Measurements from ENCODE around the gene ST8SIA6.
A peak's percentile ranks its signal among the peaks of the same experiment; 100 is the strongest.

The ST8SIA6 gene

GRCh38 chr10:17429490-17429889 lies 24.9 kb downstream of the ST8SIA6 start:
- H3K4me3 ChIP-seq (ENCODE audit: low read length): no peak overlapping the region
- DNase-seq (ENCODE audit: low read depth, low spot score): no peak

GRCh38 chr10:17428351-17429097 lies 25.9 kb downstream of the ST8SIA6 start:
- H3K4me3 ChIP-seq (ENCODE audit: low read length): peak overlapping the region; percentile 50
- peak; percentile 85 for DNase-seq (ENCODE audit: low read depth, low spot score)

- DNase-seq (ENCODE audit: low read depth, low spot score): no peak
Measured at GRCh38 chr10:17427666-17428350, 26.6 kb downstream of the ST8SIA6 start.

GRCh38 chr10:17427201-17427600 lies 27.2 kb downstream of the ST8SIA6 start:
- DNase-seq (ENCODE audit: low read depth, low spot score): no peak
- H3K4me3 ChIP-seq (ENCODE audit: low read length): no peak overlapping the region

More at GRCh38 chr10:17427666-17428350, 26.6 kb downstream of the ST8SIA6 start:
- no peak overlapping the region for H3K4me3 ChIP-seq (ENCODE audit: low read length)

GRCh38 chr10:17426263-17426750 lies 28.1 kb downstream of the ST8SIA6 start:
- H3K4me3 ChIP-seq (ENCODE audit: low read length): no peak overlapping the region
- no peak for DNase-seq (ENCODE audit: low read depth, low spot score)

- peak; percentile 40 for DNase-seq (ENCODE audit: low read depth, low spot score)
- no peak overlapping the region for H3K4me3 ChIP-seq (ENCODE audit: low read length)
Measured at GRCh38 chr10:17425584-17426262, 28.7 kb downstream of the ST8SIA6 start.

GRCh38 chr10:17423632-17424186 lies 30.7 kb downstream of the ST8SIA6 start:
- DNase-seq (ENCODE audit: low read depth, low spot score): peak; percentile 49
- no peak overlapping the region for H3K4me3 ChIP-seq (ENCODE audit: low read length)

- no peak for DNase-seq (ENCODE audit: low read depth, low spot score)
- H3K4me3 ChIP-seq (ENCODE audit: low read length): no peak overlapping the region
Measured at GRCh38 chr10:17422931-17423330, 31.5 kb downstream of the ST8SIA6 start.

- no peak overlapping the region for H3K4me3 ChIP-seq (ENCODE audit: low read length)
- no peak for DNase-seq (ENCODE audit: low read depth, low spot score)
Measured at GRCh38 chr10:17418249-17418648, 36.1 kb downstream of the ST8SIA6 start.

- no peak for DNase-seq (ENCODE audit: low read depth, low spot score)
Measured at GRCh38 chr10:17416442-17417211, 37.8 kb downstream of the ST8SIA6 start.

GRCh38 chr10:17415046-17415658 lies 39.2 kb downstream of the ST8SIA6 start:
- no peak for DNase-seq (ENCODE audit: low read depth, low spot score)
- H3K4me3 ChIP-seq (ENCODE audit: low read length): no peak overlapping the region

More at GRCh38 chr10:17416442-17417211, 37.8 kb downstream of the ST8SIA6 start:
- H3K4me3 ChIP-seq (ENCODE audit: low read length): no peak overlapping the region

- H3K4me3 ChIP-seq (ENCODE audit: low read length): no peak overlapping the region
- no peak for DNase-seq (ENCODE audit: low read depth, low spot score)
Measured at GRCh38 chr10:17414484-17414883, 39.9 kb downstream of the ST8SIA6 start.

- no peak for DNase-seq (ENCODE audit: low read depth, low spot score)
- H3K4me3 ChIP-seq (ENCODE audit: low read length): no peak overlapping the region
Measured at GRCh38 chr10:17413876-17414275, 40.5 kb downstream of the ST8SIA6 start.

GRCh38 chr10:17412323-17412722 lies 42.1 kb downstream of the ST8SIA6 start:
- H3K4me3 ChIP-seq (ENCODE audit: low read length): no peak overlapping the region
- DNase-seq (ENCODE audit: low read depth, low spot score): no peak

GRCh38 chr10:17410907-17411306 lies 43.5 kb downstream of the ST8SIA6 start:
- no peak overlapping the region for H3K4me3 ChIP-seq (ENCODE audit: low read length)
- no peak for DNase-seq (ENCODE audit: low read depth, low spot score)

- H3K4me3 ChIP-seq (ENCODE audit: low read length): no peak overlapping the region
- peak; percentile 40 for DNase-seq (ENCODE audit: low read depth, low spot score)
Measured at GRCh38 chr10:17409170-17409733, 45.1 kb downstream of the ST8SIA6 start.

GRCh38 chr10:17407047-17407446 lies 47.3 kb downstream of the ST8SIA6 start:
- DNase-seq (ENCODE audit: low read depth, low spot score): no peak
- no peak overlapping the region for H3K4me3 ChIP-seq (ENCODE audit: low read length)
